OCI-LY7 (cell line): ENCODE results near the gene IGDCC3.

Source experiments
- EZH2phosphoT487 ChIP-seq: fragments of 200-600 bp; sonication (generic); IDR thresholded peaks from 2 replicates; pipeline ENCODE4 v1.6.1; 2018; ENCODE audit warnings: low read depth, borderline replicate concordance, mild to moderate bottlenecking, mixed run types, antibody characterized with exemption, low read length, moderate library complexity, mixed read lengths
- TF ChIP-seq, protein P1 (sequence below): fragments of 200-600 bp; sonication (generic); conservative IDR thresholded peaks from 2 replicates; pipeline ENCODE4 v1.5.1; 2014; ENCODE audit warnings: mild to moderate bottlenecking, antibody characterized with exemption, low read length, moderate library complexity, mixed read lengths

GRCh38 chr15:65423976-65424679 is 46.3 kb upstream of the IGDCC3 start:
- TF ChIP-seq, protein P1, sequence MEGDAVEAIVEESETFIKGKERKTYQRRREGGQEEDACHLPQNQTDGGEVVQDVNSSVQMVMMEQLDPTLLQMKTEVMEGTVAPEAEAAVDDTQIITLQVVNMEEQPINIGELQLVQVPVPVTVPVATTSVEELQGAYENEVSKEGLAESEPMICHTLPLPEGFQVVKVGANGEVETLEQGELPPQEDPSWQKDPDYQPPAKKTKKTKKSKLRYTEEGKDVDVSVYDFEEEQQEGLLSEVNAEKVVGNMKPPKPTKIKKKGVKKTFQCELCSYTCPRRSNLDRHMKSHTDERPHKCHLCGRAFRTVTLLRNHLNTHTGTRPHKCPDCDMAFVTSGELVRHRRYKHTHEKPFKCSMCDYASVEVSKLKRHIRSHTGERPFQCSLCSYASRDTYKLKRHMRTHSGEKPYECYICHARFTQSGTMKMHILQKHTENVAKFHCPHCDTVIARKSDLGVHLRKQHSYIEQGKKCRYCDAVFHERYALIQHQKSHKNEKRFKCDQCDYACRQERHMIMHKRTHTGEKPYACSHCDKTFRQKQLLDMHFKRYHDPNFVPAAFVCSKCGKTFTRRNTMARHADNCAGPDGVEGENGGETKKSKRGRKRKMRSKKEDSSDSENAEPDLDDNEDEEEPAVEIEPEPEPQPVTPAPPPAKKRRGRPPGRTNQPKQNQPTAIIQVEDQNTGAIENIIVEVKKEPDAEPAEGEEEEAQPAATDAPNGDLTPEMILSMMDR: no peak
- TF ChIP-seq EZH2phosphoT487: no peak
